Tibial nerve (tissue), 4 donors: Measurements from ENCODE around the gene CELF6. TPM values are rescaled to one million over a fixed set of nuclear protein-coding genes. Genes with fewer than 3 reads are reported as not detected.

Experiments used
- DNase-seq, 2 donors: peaks; one replicate each; pipeline ENCODE4 v3.0.0-alpha.2; 2019; ENCODE audit warnings: low spot score in 2 of 2
- H3K27ac ChIP-seq, 4 donors: fragments of 200-600 bp; sonication (generic) in 3 of 4; one replicate each; pipeline ENCODE4 v1.5.1; 2017 to 2019; ENCODE audit warnings: mild to moderate bottlenecking in 1 of 4
- H3K27me3 ChIP-seq, 2 donors: fragments of 200-600 bp; sonication (generic) in 1 of 2; one replicate each; pipeline versions ENCODE4 v1.5.1 to v1.6.0; 2017 to 2019
- H3K36me3 ChIP-seq, 3 donors: fragments of 200-600 bp; sonication (generic); one replicate each; pipeline ENCODE4 v1.5.1; 2018 to 2019
- H3K4me1 ChIP-seq, 4 donors: fragments of 200-600 bp; sonication (generic) in 3 of 4; one replicate each; pipeline ENCODE4 v1.5.1; 2017 to 2019
- H3K4me3 ChIP-seq, 4 donors: fragments of 200-600 bp; sonication (generic) in 3 of 4; one replicate each; pipeline ENCODE4 v1.5.1; 2017 to 2019; ENCODE audit warnings: mild to moderate bottlenecking in 1 of 4, moderate library complexity in 1 of 4
- H3K9me3 ChIP-seq, 4 donors: fragments of 200-600 bp; sonication (generic) in 3 of 4; one replicate each; pipeline ENCODE4 v1.5.1; 2017 to 2019
- EP300 ChIP-seq, 2 donors: sonication (generic); formaldehyde crosslinking; IDR thresholded peaks; one replicate each; pipeline ENCODE4 v1.6.1; 2017; ENCODE audit warnings: antibody characterized with exemption in 2 of 2, mild to moderate bottlenecking in 1 of 2
- POLR2A ChIP-seq, 2 donors: fragments of 450-650 bp; IDR thresholded peaks; one replicate each; pipeline ENCODE4 v1.6.1; 2017; ENCODE audit warnings: antibody characterized with exemption in 2 of 2, mild to moderate bottlenecking in 2 of 2, moderate library complexity in 2 of 2
- WGBS, 2 donors: methylation state at CpG; one replicate each; pipeline ENCODE4 v1.1.5; 2018; 5-methylcytosine and 5-hydroxymethylcytosine counted together
- total RNA-seq, 4 donors: library from RNA; depleted of rRNA; stranded (reverse); fragments of >200 nt; gene quantifications; one replicate each; pipeline ENCODE4 v1.1.0, GENCODE V29; 2016
- TF ChIP-seq, protein P1 (sequence below), 5 experiments: fragments of 200-600 bp in 3 of 5; fragments of 450-650 bp in 2 of 5; sonication (generic) in 3 of 5; IDR thresholded peaks; one replicate each; pipeline ENCODE4 v1.5.1; 2016 to 2019; ENCODE audit warnings: antibody characterized with exemption in 5 of 5, mild to moderate bottlenecking in 3 of 5, moderate library complexity in 2 of 5

The CELF6 gene
- total RNA-seq, 4 donors from 2014 or later: 6.0 to 10.4 (median 7.4) TPM

DNA sequence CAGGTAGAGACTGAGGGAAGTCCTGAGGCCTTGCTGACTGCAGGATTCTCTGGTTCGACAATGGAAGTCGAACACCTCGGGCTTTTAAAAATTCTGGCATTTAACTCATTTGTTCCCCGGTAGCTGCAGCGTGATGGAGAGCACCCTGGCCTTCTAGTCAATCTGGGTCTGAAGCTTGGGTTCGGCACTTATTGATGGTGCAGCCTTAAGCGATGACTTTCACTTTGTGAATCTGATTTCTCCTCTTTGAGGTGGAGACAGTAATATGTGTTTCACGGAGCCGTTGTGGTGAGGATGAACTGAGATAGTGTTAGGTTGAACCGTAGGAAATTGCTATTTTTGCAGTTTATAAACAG lies 47.0 kb downstream of the CELF6 start:
- 41 to 48% methylated on average over 10 of the region's 10 CpGs for WGBS, 2 donors
- no peaks in the 10 kb centered on the region for H3K9me3 ChIP-seq
- H3K27me3 ChIP-seq: no peaks in the 10 kb centered on the region
- H3K27ac ChIP-seq: peak overlapping the region; percentile 57 to 96 (median 80)
- peaks cover 0 to 18% (median 0%) of the 10 kb centered on the region in 3 donors for H3K36me3 ChIP-seq
- TF ChIP-seq, protein P1, sequence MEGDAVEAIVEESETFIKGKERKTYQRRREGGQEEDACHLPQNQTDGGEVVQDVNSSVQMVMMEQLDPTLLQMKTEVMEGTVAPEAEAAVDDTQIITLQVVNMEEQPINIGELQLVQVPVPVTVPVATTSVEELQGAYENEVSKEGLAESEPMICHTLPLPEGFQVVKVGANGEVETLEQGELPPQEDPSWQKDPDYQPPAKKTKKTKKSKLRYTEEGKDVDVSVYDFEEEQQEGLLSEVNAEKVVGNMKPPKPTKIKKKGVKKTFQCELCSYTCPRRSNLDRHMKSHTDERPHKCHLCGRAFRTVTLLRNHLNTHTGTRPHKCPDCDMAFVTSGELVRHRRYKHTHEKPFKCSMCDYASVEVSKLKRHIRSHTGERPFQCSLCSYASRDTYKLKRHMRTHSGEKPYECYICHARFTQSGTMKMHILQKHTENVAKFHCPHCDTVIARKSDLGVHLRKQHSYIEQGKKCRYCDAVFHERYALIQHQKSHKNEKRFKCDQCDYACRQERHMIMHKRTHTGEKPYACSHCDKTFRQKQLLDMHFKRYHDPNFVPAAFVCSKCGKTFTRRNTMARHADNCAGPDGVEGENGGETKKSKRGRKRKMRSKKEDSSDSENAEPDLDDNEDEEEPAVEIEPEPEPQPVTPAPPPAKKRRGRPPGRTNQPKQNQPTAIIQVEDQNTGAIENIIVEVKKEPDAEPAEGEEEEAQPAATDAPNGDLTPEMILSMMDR (IDR thresholded peaks at IDR 0.05): peak in 1 of 5 experiments; percentile 8
- no peak for TF ChIP-seq POLR2A (IDR thresholded peaks at IDR 0.05)
- peaks cover 0 to 36% (median 20%) of the 10 kb centered on the region in 4 donors for H3K4me1 ChIP-seq
- peak overlapping the region; percentile 34 to 93 (median 63) for H3K4me3 ChIP-seq
- no peak for DNase-seq

DNA sequence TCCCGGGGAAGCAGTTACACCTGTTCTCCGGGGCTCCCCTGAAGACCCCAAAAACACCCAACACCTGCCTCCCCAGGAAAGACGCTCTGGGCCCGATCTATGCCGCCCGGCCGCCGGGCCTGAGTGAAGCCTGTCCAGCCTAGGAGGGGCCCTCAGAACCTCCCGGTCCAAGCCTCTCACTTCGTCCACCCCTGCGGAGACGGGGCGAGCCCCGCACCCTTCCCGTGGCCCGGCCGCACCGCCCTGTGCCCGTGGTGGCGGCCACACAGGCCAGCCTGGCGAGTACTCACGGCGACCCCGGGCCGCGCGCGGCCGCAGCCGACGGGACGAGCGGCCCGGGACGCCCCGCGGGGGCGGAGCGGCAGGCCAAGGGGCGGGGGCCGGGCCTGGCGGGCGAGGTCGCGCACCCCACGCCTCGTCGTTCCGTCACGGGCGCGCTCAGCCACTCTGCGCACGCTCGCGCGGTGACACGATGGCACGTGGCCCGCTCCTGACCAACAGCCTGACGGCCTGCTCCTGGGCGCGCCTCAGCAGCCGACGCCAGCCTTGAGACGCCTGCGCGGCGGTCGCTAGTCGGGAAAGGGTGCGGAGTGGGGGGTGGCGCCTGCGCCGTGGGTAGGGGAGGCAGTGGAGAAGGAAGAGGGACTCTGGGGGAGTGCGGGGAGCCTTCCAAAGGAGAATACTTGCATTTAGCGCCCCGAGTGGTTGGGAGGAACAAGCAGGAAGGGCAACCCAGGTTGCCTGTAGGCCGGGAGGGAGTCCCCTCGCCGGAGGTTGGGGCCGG lies 47.6 kb downstream of the CELF6 start, which contains the start of gene PARP6:
PARP6 (minus strand) TSS at position 342 of the 784 bp plus-strand sequence. CDS start 5,077 bp downstream, outside the sequence.
- TF ChIP-seq EP300 (IDR thresholded peaks at IDR 0.05): peak; percentile 84 to 94
- peak; percentile 25 to 75 for TF ChIP-seq POLR2A (IDR thresholded peaks at IDR 0.05)
- TF ChIP-seq, protein P1 (IDR thresholded peaks at IDR 0.05): peak; percentile 55 to 93 (median 80)
- Histone ChIP-seq H3K27me3 (no peaks in the 10 kb centered on the region), H3K27ac (peak within 1 kb of the TSS; percentile 80 to 98 (median 94)), H3K4me1 (peaks cover 0 to 36% (median 20%) of the 10 kb centered on the region in 4 donors), H3K36me3 (peaks cover 0 to 24% (median 0%) of the 10 kb centered on the region in 3 donors), H3K9me3 (no peaks in the 10 kb centered on the region), H3K4me3 (peak within 1 kb of the TSS; percentile 61 to 94 (median 79))
- 0 to 1% methylated on average over 26 to 47 of the region's 82 CpGs for whole genome bisulfite sequencing, 2 donors
- peak; percentile 94 to 95 for DNase-seq

DNA sequence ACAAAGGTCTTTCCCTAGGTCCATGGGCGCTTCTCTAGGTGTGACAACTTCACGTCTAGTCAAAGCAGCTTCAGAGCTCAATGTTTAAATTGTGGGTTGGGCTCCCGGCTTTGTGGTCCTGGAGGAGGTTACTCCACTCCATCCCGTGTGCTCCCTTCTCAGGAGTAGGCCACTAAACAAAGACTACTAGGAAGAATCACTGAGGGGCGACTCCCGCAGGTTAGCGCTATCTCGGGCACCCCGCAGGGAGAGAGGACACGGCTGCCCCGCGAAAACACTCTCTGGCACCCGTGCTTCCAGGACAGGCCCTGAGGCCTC lies 48.1 kb downstream of the CELF6 start:
- peak overlapping the region; percentile 80 to 98 (median 94) for H3K27ac ChIP-seq
- 3 to 4% methylated on average over 13 of the region's 13 CpGs for whole genome bisulfite sequencing, 2 donors

DNA sequence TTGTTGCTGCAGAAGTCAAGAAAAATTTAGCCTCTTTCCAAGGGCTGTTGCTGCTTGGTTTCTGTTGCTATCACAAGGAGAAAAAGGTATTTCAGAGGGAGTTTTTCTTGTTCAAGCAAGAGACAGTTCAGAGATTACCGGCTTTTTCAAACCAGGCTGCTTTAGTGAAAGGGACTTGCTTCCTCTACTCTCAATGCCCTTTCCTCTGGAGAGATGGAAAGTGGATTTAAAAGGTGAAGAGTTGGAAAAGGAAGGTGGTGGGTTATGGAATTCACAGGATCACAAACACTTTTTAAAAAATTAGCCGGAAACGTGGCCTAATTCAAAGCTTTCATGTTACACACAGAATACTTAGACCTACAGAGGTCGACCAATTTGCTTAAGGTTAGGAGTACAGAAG lies 48.7 kb downstream of the CELF6 start:
- Histone ChIP-seq H3K36me3 (peaks cover 0 to 36% (median 0%) of the 10 kb centered on the region in 3 donors), H3K27me3 (no peaks in the 10 kb centered on the region), H3K4me1 (peaks cover 0 to 36% (median 20%) of the 10 kb centered on the region in 4 donors), H3K4me3 (peak overlapping the region in 2 of 4 donors; percentile 65 to 93), H3K9me3 (no peaks in the 10 kb centered on the region), H3K27ac (peak overlapping the region; percentile 8 to 96 (median 86))
- WGBS, 2 donors: 71% methylated on average over 4 of the region's 4 CpGs
- no peak for DNase-seq
- TF ChIP-seq EP300 (IDR thresholded peaks at IDR 0.05) (no peak), POLR2A (IDR thresholded peaks at IDR 0.05) (no peak)
- TF ChIP-seq, protein P1 (IDR thresholded peaks at IDR 0.05): no peak

More for the DNA sequence above, 48.1 kb downstream of the CELF6 start:
- Histone ChIP-seq H3K4me3 (peak overlapping the region; percentile 61 to 94 (median 79)), H3K36me3 (peaks cover 0 to 30% (median 0%) of the 10 kb centered on the region in 3 donors), H3K9me3 (no peaks in the 10 kb centered on the region), H3K27me3 (no peaks in the 10 kb centered on the region), H3K4me1 (peaks cover 0 to 36% (median 20%) of the 10 kb centered on the region in 4 donors)
- TF ChIP-seq, protein P1 (IDR thresholded peaks at IDR 0.05): no peak
- TF ChIP-seq POLR2A (IDR thresholded peaks at IDR 0.05): no peak
- no peak for TF ChIP-seq EP300 (IDR thresholded peaks at IDR 0.05)
- no peak for DNase-seq

DNA sequence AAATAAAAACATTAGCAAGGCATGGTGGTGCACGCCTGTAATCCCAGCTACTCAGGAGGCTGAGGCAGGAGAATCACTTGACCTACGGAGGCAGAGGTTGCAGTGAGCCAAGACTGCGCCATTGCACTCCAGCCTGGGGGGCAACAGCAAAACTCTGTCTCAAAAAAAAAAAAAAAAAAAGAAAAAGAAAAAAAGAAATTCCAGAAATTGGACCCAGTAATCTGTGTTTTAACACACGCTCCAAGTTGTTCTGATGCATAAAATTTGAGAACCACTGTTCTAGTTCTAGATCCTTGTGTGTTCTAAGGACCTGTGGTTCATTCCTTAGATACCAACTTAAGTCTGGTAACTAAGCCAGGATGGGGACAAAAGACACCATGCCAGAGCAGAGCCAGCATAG lies 50.2 kb downstream of the CELF6 start:
- H3K36me3 ChIP-seq: peaks cover 4 to 51% (median 6%) of the 10 kb centered on the region in 3 donors
- no peaks in the 10 kb centered on the region for H3K27me3 ChIP-seq
- no peak for DNase-seq
- TF ChIP-seq EP300 (IDR thresholded peaks at IDR 0.05) (no peak), POLR2A (IDR thresholded peaks at IDR 0.05) (no peak)
- TF ChIP-seq, protein P1 (IDR thresholded peaks at IDR 0.05): no peak
- H3K27ac ChIP-seq: no peak overlapping the region
- peaks cover 0 to 36% (median 20%) of the 10 kb centered on the region in 4 donors for H3K4me1 ChIP-seq
- WGBS, 2 donors: 84 to 94% methylated on average over 4 of the region's 4 CpGs
- H3K9me3 ChIP-seq: no peaks in the 10 kb centered on the region
- no peak overlapping the region for H3K4me3 ChIP-seq
